ENCODE data around the gene RALB.

The RALB gene

DNA sequence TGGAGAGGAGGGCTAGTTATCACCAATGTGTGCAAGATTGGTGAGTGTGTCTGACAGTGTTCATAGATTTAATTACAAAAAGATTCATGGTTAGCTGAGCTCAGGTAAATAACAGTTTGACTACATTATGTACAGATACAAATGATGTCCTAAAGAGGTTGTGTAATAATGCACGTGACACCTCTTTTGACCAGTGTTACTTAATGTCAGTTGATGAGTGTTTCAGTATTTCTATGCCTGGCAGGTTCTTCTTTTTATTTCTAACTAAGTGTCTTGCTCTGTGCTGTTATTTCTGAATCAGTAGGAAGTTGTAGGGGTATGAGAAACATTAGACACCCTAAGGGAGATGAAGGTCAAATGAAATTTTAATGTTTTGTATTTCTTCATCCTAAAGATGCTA, 85.4 kb downstream of the RALB start:
- DNase-seq (ENCODE audit: low read depth), result no peak

DNA sequence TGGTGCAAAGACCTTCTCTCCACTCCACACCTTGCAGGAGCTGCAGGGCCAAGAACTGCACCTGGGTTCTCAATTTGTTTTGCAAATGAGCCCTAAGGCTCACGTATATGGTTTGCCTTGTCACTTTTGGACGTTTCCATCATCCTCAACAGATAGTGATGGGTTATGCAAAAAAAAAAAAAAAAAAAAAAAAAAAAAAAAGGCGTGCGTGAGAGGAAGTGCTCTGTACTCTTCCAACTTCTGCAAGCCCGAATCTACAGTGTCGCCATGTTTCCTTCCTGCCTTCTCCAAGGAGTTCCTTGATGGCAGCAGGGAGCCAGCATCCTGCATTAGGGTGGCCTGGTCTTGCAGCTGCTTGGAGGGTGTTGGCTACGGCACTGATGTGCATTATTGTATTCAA, 89.3 kb downstream of the RALB start:
- no peak for DNase-seq (ENCODE audit: low read depth)

DNA sequence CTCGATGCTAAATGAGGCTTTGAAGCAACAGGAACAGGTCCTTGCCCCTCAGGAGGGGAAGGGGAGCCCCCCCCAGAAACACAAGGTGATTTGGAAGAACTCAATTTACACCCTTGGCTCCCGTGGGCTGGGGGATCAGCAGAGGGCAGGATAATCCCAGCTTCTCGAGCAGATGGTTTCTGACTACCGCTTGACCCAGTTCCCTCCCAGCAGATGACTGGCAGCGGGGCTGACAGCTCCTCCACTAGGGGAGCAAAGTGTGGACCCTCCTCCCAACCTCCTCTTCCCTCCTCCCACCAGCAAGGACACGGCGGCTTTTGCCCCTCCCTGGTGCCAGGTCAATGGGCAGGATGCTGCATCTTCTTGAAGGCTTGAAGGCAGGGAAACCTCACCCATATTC, 89.8 kb downstream of the RALB start:
- DNase-seq (ENCODE audit: low read depth), result no peak

DNA sequence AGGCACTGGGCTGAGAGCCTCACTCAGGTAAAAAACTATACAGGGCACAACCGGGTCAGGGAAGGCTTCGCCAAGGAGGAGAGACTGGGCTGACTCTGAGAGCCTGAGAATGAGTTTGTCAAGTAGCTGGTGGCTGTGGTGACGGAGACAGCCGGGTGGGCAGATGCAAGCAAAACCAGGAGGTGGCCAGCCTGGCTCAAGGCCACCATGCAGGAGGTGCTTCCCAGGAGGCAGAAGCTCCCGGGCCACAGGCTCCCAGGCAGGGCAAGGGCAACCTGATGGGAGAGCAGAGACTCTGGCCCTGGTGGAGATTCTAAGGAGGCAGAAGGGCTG, 90.4 kb downstream of the RALB start:
- no peak for DNase-seq (ENCODE audit: low read depth)

DNA sequence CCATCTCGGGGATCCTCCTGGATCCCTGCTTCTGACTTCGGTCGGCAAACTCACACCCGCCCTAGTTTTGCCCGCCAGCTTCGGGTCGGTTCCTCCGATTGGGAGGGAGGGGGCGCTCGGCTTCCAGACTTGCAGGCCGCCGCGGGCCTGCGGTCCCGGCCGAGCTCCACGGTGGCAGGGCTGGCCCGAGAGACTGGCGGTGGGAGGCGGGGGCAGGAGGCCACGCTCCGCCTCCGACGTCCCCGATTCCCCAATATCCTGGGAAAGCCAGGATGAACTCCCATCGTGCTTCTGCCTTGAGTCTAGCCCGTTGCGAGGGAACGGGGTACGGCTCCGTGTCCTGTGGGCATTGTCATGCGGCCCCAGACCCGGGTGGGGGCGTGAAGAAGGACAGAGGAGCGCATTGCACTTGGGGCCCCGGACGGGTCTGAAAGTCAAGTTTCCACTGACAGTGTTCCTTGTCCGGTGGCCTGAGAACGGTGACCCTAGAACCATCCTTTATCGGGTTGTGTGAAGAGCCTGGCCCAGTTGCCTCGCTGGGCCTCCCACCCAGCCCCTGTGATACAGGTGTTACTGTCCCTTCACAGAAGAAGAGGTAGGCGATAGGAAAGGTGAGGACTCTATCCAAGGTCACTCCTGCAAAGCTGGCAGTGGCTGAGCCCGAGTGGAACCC, 90.9 kb downstream of the RALB start:
- DNase-seq (ENCODE audit: low read depth), result peak; percentile 26

Measured in T follicular helper cell (primary cell).